SU-DHL-6 (cell line): ENCODE data around the gene OXCT1.
A peak's percentile ranks its signal among the peaks of the same experiment; 100 is the strongest.

Experiments used
- H2AFZ ChIP-seq: fragments of 200-600 bp; sonication (generic); 2 replicates; pipeline ENCODE4 v1.6.1; 2014; ENCODE audit warnings: low read depth, mild to moderate bottlenecking, moderate library complexity, mixed read lengths, antibody characterized with exemption, low read length; ENCODE audit not compliant: severe bottlenecking
- H3F3A ChIP-seq: fragments of 200-600 bp; shearing (Covaris generic); 2 replicates; pipeline ENCODE4 v1.6.0; 2016; ENCODE audit warnings: antibody characterized with exemption, mild to moderate bottlenecking; ENCODE audit not compliant: insufficient read depth
- H3K27ac ChIP-seq: fragments of 200-600 bp; sonication (generic); 2 replicates; pipeline ENCODE4 v1.5.1; 2016; ENCODE audit warnings: low read depth, mild to moderate bottlenecking, low read length, moderate library complexity, mixed read lengths
- H3K27me3 ChIP-seq: fragments of 200-600 bp; sonication (generic), shearing (Covaris generic); 2 replicates; pipeline ENCODE4 v1.6.0; 2014; ENCODE audit warnings: mild to moderate bottlenecking, low read length
- H3K36me3 ChIP-seq: fragments of 200-600 bp; sonication (generic); 2 replicates; pipeline ENCODE4 v1.6.1; 2014; ENCODE audit warnings: mild to moderate bottlenecking, low read length, mixed read lengths
- H3K4me2 ChIP-seq: fragments of 300-600, 200-600 bp; shearing (Covaris generic), sonication (generic); 2 replicates; pipeline ENCODE4 v1.6.0; 2014; ENCODE audit warnings: low read length, low read depth, mild to moderate bottlenecking; ENCODE audit not compliant: poor library complexity, severe bottlenecking
- H3K4me3 ChIP-seq: fragments of 200-600 bp; sonication (generic); 2 replicates; pipeline ENCODE4 v1.5.1; 2014; ENCODE audit warnings: antibody characterized with exemption, low read length, mild to moderate bottlenecking, mixed read lengths; ENCODE audit not compliant: insufficient read depth, poor library complexity, severe bottlenecking
- H3K79me2 ChIP-seq: fragments of 200-600 bp; sonication (generic); 2 replicates; pipeline ENCODE4 v1.6.1; 2014; ENCODE audit warnings: mild to moderate bottlenecking, low read length, moderate library complexity; ENCODE audit not compliant: insufficient read depth
- H3K9ac ChIP-seq: fragments of 200-600 bp; sonication (generic); 2 replicates; pipeline ENCODE4 v1.7.0; 2014; ENCODE audit warnings: mild to moderate bottlenecking, low read length
- H3K9me2 ChIP-seq: fragments of 200-600 bp; sonication (generic); replicated peaks from 2 replicates; pipeline ENCODE4 v1.6.1; 2014; ENCODE audit warnings: low read length; ENCODE audit not compliant: insufficient read depth
- H3K9me3 ChIP-seq: fragments of 200-600 bp; sonication (generic); 2 replicates; pipeline ENCODE4 v1.6.1; 2014; ENCODE audit warnings: low read length, mixed read lengths; ENCODE audit not compliant: insufficient read depth
- H4K20me1 ChIP-seq: fragments of 200-600 bp; sonication (generic); 2 replicates; pipeline ENCODE4 v1.6.1; 2014; ENCODE audit warnings: low read depth, mild to moderate bottlenecking, antibody characterized with exemption, low read length, moderate library complexity, mixed read lengths
- CTCF ChIP-seq: fragments of 200-600 bp; sonication (generic); IDR thresholded peaks from one replicate; pipeline ENCODE4 v1.5.1; 2017; ENCODE audit warnings: antibody characterized with exemption, mild to moderate bottlenecking, low read length, moderate library complexity; ENCODE audit not compliant: insufficient read depth, poor library complexity, severe bottlenecking
- EZH2phosphoT487 ChIP-seq: fragments of 200-600 bp; sonication (generic), shearing (Covaris generic); conservative IDR thresholded peaks from 2 replicates; pipeline ENCODE4 v1.6.1; 2018; ENCODE audit warnings: mild to moderate bottlenecking, antibody characterized with exemption, low read length, moderate library complexity, mixed read lengths

Gene OXCT1

GRCh38 chr5:41870627-41871048, 413 bp upstream of the OXCT1 start:
- H3K4me2 ChIP-seq: peak overlapping the region; percentile 62
- no peak for TF ChIP-seq CTCF
- no peak for TF ChIP-seq EZH2phosphoT487

GRCh38 chr5:41869151-41869723, 988 bp downstream of the OXCT1 start:
- peak overlapping the region; percentile 60 for H3K27ac ChIP-seq
- H3K9ac ChIP-seq: peak overlapping the region; percentile 96
- peak overlapping the region; percentile 94 for H2AFZ ChIP-seq
- TF ChIP-seq EZH2phosphoT487: no peak
- TF ChIP-seq CTCF: no peak
- H3K4me3 ChIP-seq: peak overlapping the region; percentile 87
- H4K20me1 ChIP-seq: peaks cover 7% of the 10 kb centered on the region; the same call in 1 of the 2 replicates
- H3K9me2 ChIP-seq: no peaks in the 10 kb centered on the region
- H3K79me2 ChIP-seq: peaks cover 58% of the 10 kb centered on the region
- no peaks in the 10 kb centered on the region for H3F3A ChIP-seq
- H3K27me3 ChIP-seq: no peaks in the 10 kb centered on the region
- H3K9me3 ChIP-seq: no peaks in the 10 kb centered on the region
- peak overlapping the region; percentile 62 for H3K4me2 ChIP-seq
- no peaks in the 10 kb centered on the region for H3K36me3 ChIP-seq

More at GRCh38 chr5:41870627-41871048, 413 bp upstream of the OXCT1 start:
- Histone ChIP-seq H3K4me3 (peak overlapping the region; percentile 87), H4K20me1 (0 out of 2 replicates have a peak, but pooled peaks cover under 1% of the 10 kb centered on the region), H3K79me2 (peaks cover 44% of the 10 kb centered on the region), H3K9me2 (no peaks in the 10 kb centered on the region), H3K9ac (peak overlapping the region; percentile 96), H3K27me3 (no peaks in the 10 kb centered on the region), H3K9me3 (no peaks in the 10 kb centered on the region), H3K36me3 (no peaks in the 10 kb centered on the region), H2AFZ (peak overlapping the region; percentile 94), H3F3A (no peaks in the 10 kb centered on the region), H3K27ac (peak overlapping the region; percentile 34; the same call in 1 of the 2 replicates)

- Histone ChIP-seq H3K79me2 (peaks cover 60% of the 10 kb centered on the region), H3K27me3 (no peaks in the 10 kb centered on the region), H3K27ac (no peak overlapping the region), H3K9me2 (no peaks in the 10 kb centered on the region), H3K9me3 (no peaks in the 10 kb centered on the region), H3F3A (no peaks in the 10 kb centered on the region; the same call in 1 of the 2 replicates), H3K4me2 (no peak overlapping the region), H3K9ac (no peak overlapping the region), H3K4me3 (no peak overlapping the region), H4K20me1 (peaks cover 21% of the 10 kb centered on the region), H3K36me3 (peaks cover 18% of the 10 kb centered on the region; the same call in 1 of the 2 replicates), H2AFZ (no peak overlapping the region)
- no peak for TF ChIP-seq EZH2phosphoT487
- no peak for TF ChIP-seq CTCF
These were observed 6.2 kb downstream of the OXCT1 start for GRCh38 chr5:41863871-41864486.
